HG02970 (cell line): Measurements from ENCODE around the gene GABRA4.

Source experiments
- ATAC-seq: cut with Tn5 transposase; IDR thresholded peaks from one replicate; pipeline ENCODE4 v1.9.1; 2021; ENCODE audit warnings: mild to moderate bottlenecking, moderate library complexity, moderate number of reproducible peaks; ENCODE audit not compliant: unreplicated experiment, low FRiP score

GABRA4 gene

DNA sequence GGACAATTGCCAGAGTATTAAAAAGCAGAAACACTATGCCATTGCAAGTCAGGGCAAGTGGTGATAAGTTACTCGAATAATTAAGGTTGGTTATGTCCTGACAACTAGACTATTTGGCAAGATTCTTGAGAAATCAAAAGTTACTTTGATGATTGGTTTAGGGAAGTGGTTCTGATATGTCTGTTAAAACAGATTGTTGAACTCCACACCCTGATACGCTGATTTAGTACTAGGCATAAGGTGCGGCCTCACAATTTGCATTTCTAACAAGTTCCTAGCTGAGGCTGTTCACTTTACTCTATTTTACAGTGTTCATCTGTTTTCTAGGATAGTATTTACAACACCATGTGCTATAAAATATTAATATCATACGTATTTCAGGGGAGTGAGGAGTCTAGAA lies 12.5 kb downstream of the GABRA4 start:
- no peak for ATAC-seq

DNA sequence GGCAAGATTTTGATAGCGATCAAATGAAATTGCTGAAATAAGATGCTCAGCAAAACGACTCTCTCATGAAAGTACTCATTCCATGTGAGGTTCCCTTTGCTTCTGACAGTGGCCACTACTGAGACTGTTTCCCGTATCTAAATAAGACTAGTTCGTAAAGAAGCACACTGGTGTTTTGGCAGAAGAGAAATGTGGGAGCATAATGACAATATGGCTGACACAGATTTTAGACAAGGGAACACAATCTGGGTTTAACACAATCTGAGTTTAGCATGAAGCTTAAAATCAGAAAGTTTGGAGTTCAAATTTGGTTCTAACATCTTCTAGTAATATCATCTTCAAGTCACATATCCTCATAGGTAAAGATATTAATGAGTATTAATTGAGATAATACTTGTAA lies 13.7 kb downstream of the GABRA4 start:
- no peak for ATAC-seq

DNA sequence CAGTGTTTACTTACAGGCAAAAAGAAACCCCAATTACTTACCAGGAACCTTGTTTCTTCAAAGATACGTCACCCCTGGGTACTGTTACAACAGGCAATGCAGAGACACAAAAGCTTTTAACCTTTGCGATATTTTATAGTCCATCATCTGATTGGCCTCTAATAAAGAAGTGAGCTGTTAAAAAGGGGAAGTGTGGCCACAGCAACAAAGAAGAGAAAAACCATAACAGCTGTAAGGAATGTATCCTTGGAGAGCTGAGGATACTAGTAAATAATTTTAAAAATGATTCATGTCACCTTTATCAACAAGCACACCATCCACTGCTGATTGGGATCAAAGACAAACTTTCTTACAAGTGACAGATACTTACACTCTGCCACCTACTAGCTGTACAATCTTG lies 14.1 kb downstream of the GABRA4 start:
- no peak for ATAC-seq

DNA sequence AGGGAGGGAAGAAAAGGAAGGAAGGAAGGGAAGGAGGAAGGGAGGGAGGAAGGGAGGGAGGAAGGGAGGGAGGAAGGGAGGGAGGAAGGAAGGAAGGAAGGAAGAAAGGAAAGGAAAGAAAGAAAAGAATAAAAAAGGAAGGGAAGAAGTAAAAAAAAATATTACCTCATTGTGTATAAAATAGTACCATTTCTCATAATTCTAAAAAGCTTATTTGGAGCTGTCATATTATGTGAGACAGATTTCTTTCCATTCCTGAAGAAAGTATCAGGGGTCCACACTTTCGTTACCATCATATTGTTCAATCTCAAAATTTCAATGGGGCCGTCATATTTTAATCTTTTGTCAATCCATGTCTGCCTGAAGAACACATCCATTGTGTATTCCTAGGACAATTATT lies 16.1 kb downstream of the GABRA4 start:
- no peak for ATAC-seq

DNA sequence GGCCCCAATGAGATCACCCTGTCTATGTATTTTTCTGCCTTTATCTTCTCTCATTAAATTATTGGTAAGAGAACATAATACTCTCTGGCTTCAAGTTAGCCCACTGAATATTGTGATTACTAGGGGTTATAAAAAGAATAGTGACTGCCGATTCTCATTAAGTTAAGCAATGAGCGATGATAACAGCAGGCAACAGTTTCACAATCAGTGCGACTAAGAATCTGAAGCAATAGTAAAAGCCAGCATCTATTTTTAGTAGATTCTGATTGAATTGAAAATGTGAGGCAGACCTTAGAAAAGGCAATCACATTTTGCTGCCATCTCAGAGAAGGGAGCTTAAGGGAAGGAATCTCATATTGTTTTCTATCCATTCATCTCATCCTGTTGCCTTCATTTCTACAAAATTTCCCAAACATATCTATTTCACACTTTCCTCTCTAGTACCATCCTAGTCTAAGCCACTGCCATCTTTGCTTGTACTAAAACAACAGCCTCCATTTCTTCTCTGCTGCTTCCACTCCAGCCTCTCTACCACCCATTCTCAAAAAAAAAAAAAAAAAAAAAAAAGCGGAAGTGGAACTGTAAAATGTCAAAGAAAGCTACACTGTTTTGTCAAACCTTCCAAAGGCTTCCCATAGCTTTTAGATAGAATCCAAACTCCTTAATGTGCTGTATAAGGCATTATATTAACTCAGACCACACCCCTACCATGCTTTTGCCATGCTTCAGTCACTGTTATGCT lies 17.4 kb downstream of the GABRA4 start:
- no peak for ATAC-seq

DNA sequence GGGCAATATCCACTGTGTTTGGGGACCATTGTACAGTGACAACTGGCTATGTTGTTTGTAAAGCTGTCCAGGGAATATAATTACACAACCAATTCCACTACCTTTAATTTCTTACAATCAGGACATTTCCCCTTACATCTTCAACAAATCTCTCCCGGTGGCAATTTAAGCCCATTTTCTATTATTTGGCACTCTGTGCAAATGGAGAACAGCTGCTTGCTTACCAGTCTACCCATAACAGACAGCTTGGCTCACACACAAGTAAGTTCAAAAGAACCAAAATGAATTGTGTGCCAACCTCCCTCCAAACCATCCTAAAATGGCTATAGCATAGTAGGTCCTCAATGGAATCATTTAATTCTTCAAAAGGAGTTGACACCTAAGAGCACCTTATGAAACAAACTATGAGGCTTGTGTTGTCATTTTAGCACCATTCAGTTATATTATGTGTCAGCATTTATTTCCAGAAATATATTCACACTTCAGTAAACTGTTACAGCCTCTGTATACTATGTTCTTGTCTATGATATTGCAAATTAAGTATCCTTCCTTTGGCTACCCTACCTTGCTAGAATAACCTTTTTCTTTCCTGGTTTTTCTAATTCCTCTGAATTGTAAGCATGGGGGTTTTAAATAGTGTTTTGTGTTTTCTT lies 18.4 kb downstream of the GABRA4 start:
- ATAC-seq, result no peak

DNA sequence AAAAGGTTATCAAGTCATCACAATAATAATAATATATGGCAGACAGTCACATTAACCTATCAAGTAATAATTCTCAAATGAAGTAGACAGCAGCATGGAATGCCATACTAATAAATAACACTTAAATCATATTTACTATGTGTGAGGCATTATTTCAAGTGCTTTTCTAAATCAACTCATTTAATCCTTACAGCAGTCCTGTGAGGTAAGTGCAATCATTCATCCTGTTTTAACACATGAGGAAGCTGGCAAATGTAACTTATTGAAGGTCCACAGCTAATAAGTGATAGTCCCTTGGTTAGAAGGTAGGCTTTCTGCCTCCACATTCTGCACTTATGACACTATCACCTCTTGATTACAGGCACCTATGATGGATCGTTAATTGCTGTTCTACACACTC lies 24.5 kb downstream of the GABRA4 start:
- no peak for ATAC-seq

DNA sequence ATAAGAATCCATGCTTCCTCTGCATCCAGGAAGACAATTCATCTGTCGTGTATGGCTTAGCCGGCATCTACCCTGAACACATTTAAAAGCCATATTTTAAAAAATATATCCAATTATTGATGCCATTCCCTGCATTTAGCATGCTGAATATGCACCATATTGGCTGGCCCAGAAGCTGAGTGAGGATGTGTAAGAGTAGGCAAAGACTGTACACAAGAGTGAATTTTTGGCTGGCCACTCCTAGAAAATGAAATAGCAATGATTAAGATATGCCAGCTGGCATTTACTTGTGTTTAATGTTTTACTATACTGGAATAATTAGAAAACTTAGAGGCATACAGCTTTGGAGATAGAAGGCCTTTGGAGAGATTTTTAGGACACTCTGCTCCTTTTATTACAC lies 25.8 kb downstream of the GABRA4 start:
- no peak for ATAC-seq

DNA sequence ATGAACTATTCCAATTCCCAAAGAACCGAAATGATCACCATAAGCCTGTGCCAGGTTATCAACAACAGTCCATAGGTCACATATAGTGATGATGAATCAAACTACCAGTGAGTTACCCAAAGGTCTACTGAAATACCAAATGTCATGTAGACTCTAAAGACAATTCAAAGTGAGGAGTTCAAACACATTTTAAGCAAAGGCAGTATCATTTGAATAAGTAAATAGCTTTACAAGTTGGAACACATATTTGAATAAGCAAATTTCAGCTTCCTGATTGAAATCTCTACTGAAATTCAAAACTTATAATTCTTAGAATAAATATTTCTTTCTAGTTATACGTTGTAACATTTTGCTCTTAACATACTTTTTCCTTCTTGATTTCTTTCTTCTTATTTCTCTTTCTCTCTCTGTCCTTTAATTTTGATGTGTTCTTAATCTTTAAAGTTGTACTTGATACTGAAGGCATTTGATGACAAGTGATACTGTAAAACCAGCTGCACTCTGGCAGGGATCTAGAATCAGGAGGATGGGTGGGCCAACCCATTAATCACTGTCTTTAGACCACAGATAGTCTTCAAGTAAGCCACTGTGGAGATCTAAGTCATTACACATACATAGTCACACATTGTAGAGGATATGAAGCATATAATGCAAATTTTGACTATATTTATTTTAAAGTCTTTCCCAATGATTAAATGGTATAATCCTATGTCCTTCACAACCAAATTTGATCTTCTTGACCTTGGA lies 34.5 kb downstream of the GABRA4 start:
- ATAC-seq, result no peak

DNA sequence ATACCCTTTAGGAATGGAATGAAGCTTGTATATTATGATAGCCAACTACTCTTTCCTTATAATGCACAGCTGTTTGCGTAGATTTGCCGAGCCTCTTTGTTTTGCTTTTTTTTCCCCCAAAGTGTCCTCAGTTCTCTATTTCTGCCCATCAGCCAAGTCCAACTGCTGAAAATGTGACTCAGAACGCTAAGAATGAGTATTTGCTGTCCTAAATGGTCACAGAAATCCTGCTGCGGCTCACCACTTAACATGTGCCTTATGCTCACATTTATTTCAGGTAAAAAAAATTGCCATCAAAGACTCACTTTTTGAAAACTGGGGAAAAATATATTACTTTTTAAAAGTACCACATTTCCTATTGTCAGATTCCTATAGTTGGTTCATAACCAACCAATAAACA lies 36.9 kb downstream of the GABRA4 start:
- no peak for ATAC-seq

DNA sequence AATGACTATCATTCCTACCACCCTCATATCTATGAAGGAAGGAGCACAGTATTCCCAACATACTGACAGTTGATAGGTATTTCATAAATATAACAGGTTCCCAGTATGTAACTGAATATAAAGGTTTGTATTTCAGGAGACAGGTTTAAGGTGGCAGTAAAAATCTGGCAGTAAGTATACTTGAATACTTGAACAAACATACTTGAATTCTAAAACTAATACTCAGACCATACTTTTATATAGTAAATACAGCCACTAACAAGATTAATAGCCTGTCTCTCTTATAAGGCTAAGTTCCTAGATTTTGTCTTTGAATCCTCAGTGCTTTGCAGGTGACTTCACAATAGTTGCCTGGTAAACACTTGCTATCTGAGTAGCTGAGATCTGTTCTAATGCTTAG lies 37.8 kb downstream of the GABRA4 start:
- no peak for ATAC-seq

DNA sequence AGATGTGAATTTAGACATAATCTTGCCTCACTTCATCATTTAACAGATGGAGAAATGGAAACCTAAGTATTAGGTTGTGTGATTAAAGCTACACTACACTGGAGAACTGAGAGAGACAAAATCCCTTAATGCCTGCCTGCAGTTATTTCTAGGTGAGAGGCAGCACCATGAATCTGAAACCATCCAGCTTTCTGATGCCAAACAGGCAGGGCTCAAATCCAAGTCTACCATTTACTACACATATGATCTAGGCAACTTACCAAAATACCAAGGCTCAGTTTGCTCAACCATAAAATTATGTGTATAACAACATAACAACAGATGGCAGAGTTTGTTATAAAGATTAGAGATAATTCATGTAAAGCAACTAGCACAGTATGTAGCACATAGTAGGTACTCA lies 38.7 kb downstream of the GABRA4 start:
- no peak for ATAC-seq

DNA sequence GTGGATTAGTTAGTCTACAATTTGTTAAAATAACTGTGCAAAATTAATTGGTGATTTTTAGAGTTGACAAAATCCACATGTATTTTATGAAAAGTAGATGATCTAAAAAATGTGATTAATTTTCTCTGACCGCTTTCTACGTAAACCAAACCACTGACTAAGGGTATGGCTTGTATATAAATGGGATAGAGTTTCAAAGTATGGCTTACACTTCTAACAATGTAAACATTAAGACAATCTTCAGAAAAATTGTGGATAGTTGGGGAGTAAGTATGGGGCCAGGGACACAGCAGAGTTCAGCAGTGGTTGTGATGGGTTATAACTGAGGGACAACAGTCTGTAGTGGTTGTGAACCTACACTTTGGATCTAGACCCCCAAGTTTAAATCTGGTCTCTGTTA lies 39.8 kb downstream of the GABRA4 start:
- no peak for ATAC-seq

DNA sequence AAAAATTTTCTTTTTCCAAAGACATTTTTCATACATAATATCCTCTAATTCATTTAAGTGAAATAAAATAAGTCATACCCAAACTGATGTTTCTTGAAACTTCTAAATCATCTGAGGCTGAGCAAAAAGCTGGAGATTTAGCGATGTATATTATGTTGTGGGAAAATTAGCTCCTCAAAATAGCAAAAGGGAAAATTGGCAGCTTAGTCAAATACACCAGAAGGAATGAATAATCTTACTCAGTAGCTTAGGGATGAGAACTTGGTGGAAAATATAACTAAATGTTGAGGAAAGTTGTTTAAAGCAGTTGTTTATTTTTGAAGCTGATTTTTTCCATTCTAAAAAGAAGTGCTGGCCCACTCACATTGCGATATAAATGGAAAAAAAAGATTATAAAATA lies 40.9 kb downstream of the GABRA4 start:
- ATAC-seq, result no peak

DNA sequence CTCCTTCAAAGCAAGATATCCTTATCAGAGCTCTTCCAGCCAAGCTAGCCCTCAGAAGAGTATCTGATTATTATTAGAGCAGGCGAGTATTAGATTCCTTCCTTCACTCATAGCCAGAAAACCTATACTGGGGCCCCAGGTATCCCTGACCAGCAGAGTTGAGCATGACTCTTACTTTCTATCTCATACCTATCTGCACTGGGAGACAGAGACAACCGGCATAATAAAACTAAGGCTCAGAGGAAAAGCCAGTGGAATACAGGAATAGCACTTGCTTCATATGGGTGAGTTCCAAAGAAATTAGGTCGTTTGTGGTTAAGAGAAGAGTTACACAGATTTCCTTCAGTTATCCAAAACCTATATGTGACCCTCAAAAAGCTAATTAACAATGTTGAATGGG lies 42.6 kb downstream of the GABRA4 start:
- ATAC-seq, result no peak

DNA sequence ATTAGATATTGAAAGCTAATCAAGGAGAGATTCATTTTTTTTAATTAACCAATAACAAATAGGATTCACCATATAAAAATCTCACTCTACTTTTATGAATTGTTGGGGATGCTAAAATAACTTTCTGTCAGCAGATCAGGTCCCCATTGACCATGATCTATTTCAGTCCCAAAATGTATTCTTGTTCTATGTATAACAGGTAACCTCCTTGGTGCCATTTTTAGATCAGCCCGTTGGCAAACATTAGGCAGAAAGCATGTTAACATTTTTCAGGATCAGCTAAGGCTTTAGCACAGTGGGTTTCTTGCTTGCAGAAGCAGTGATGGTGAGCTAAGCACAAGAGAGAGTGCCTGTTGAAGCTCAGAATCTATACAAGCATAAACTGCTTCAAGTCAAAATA lies 43.6 kb downstream of the GABRA4 start:
- ATAC-seq, result no peak

DNA sequence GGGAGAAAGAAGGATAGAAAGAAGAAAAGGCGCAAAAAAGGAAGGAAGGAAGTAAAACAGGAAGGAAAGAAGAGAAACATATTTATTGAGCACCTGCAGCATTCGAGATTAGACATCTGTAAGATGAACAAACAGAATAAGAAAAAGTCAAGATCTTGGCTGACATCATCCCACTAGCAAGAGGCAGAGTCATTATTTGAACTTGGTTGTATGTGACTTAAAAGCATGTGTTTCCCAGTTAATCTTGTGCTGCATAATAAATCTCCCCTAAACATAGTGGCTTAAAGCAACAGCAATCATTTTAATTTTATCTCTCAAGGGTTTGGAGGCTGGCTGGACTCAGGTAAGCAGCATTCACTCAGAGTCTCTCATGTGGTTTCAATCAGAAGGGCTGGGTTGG lies 45.8 kb downstream of the GABRA4 start:
- no peak for ATAC-seq

DNA sequence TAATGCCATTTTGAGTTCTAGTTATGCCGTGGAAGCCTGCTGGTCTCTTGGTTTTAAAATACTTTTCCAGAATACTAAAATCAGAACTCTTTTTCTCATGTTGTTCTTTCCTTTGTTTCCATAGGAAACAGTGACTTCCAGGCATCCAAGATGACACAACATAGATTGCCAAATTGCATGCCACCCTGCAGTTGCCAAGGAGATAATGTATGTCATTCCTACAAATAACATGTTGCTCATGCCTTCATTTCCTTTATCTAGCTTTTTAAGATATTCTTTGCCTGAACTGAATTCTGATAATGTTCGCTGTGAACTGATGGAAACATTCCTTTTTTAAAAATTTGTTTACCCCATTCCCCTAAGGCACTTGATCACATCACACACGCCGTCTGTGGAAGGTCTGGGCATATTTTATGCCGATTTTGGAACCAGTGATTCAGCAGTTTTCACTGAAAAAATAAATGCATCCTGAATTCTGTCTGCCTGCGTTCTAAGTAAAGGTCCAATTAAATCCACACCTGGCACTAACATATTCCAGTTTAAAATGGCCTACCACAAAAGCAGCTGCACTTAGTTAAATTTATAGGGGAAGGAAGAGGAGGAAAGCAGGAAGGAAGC lies 46.4 kb downstream of the GABRA4 start:
- ATAC-seq, result no peak

DNA sequence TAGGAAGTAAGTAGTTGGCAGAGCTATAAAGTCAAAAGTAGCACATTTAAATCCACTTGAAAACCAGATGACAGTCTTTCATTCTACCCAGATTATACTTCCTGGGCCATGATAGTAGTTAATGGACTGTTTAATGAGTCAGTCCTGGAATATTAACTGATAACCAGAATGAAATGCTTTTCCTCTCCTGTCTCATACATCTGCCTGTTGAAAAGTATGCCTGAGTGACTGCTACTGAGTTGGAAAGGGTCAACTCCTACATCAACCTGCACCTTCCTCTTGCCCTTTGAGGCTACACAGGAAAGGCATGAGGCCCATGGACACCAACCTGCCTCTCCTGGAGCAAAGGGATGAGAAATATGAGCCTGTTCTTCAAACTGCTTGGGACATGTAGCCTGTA lies 48.3 kb downstream of the GABRA4 start:
- ATAC-seq, result no peak

DNA sequence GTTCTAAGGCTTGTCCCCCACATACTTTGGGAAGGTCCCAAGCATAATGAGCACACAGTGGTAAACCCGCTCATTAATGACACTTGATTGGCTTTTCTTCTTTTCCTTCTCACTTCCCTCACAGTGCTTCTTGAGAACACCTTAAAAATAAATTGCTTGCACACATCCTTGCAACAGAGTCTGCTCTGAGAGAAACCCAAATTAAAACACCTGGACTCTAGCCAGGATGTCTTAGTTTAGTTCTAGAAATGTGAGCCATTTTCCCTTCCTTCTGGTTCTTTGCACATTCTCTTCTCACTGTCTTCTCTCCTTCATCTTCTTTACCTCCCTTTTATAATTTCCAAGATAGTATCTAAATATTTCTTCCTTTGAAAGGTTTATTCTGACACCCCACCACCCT lies 49.0 kb downstream of the GABRA4 start:
- no peak for ATAC-seq

DNA sequence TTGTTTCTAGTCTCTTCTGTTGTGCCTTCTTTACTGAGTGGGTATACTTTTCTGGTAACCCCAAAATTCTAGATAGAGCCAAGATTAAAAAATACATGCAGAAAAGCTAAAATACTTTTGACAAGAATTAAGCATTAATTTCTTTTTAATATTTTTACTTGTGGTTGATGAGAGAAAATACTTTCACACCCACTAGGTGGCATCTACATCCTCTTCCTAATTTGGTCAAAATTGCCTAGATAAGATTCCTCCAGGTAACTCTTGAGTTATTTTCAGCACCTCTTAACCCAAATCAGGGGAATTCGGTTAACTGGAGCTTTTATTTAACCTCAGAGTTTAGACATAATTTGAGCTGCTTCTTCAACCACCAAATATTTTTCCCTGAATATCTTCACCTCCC lies 55.9 kb downstream of the GABRA4 start:
- no peak for ATAC-seq
